Psoas muscle (tissue), 8 donors: Measurements from ENCODE around the gene SPECC1L. TPM values are rescaled to one million over a fixed set of nuclear protein-coding genes. Genes with fewer than 3 reads are reported as not detected.

Experiments
- ATAC-seq, 4 donors: fragments of 200-7000 bp; cut with Tn5 transposase; one replicate each; pipeline ENCODE4 v1.9.1; 2020; ENCODE audit warnings: moderate library complexity in 3 of 4, mild to moderate bottlenecking in 2 of 4
- DNase-seq, 2 donors: peaks; one replicate each; pipeline ENCODE4 v3.0.0-alpha.2; 2020
- H3K27ac ChIP-seq: fragments of 200-600 bp; one replicate; pipeline ENCODE4 v1.8.0; 2022
- H3K27me3 ChIP-seq, 3 donors: fragments of 200-600 bp in 1 of 3; one replicate each; pipeline versions ENCODE4 v1.6.1 to v1.8.0; 2013 to 2022; ENCODE audit warnings: low read length in 2 of 3, mild to moderate bottlenecking in 2 of 3, moderate library complexity in 1 of 3; ENCODE audit not compliant: insufficient read depth in 3 of 3
- H3K36me3 ChIP-seq, 2 donors: fragments of 200-600 bp in 1 of 2; one replicate each; pipeline versions ENCODE4 v1.6.1 to v1.8.0; 2013 to 2022; ENCODE audit warnings: low read depth in 1 of 2, mild to moderate bottlenecking in 1 of 2, moderate library complexity in 1 of 2; ENCODE audit not compliant: insufficient read depth in 1 of 2
- H3K4me1 ChIP-seq: fragments of 200-600 bp; one replicate; pipeline ENCODE4 v1.8.0; 2022
- H3K4me3 ChIP-seq: fragments of 200-600 bp; one replicate; pipeline ENCODE4 v1.8.0; 2022; ENCODE audit warnings: mild to moderate bottlenecking
- H3K9me3 ChIP-seq: fragments of 200-600 bp; one replicate; pipeline ENCODE4 v1.8.0; 2022
- CTCF ChIP-seq: fragments of 200-600 bp; IDR thresholded peaks from one replicate; pipeline ENCODE4 v1.8.0; 2022; ENCODE audit warnings: antibody characterized with exemption
- WGBS, 3 donors: extraction: QIAGEN DNeasy Blood & Tissue Kit; methylation state at CpG; one replicate each; pipeline versions ENCODE4 v1.1.6 to v1.1.7; 2013; 5-methylcytosine and 5-hydroxymethylcytosine counted together
- intact Hi-C, 2 donors: fragments of 100-400 bp; cut with DNase I; formaldehyde crosslinking; loops; one replicate each; pipeline versions ENCODE4 v1.11.0 to v1.14.2; 2022
- polyA plus RNA-seq, 3 donors: library from polyadenylated mRNA; stranded (reverse); fragments of 200-250 nt; gene quantifications; one replicate each; pipeline ENCODE4 v1.2.3, GENCODE V29; 2013
- total RNA-seq, 4 donors: library from RNA; stranded (reverse); fragmentation: NEBNext Ultra II Directional in 2 of 4; extraction: Animal tissue kit (Norgen Biotek cat#: 25700) in 2 of 4; gene quantifications; one replicate each; pipeline versions ENCODE4 v1.2.1 to v1.2.4, GENCODE V29; 2021 to 2023
- donor health status: healthy with polysubstance abuse.
- donor health status: DM: no; HTN: no; CAD: no; lungs with moderate emphysema.
- donor health status: Bipolar disorder and iron deficiency.
- donor health status: healthy.
- donor health status: DM: yes; HTN: yes; CAD: no.
- donor health status: DM: no; HTN: no; CAD: no.
- donor health status: DM: no; HTN: no; CAD: no.
- donor health status: DM: yes; HTN: yes; CAD: no.

Gene SPECC1L
- total and polyA plus RNA-seq, 7 donors = 6.8 to 29.9 (median 23.6) TPM

- no peaks in the 10 kb centered on the region for H3K9me3 ChIP-seq
- no peak for TF ChIP-seq CTCF
- intact Hi-C loops = loop anchor here in 1 of 2 donors (10.0 kb wide), 1 partner anchor 182 kb away; no protein-coding TSS in a partner anchor
- H3K27me3 ChIP-seq = no peaks in the 10 kb centered on the region
- WGBS, 3 donors = 85 to 86% (median 85%) methylated on average over 6 of the region's 6 CpGs
- H3K27ac ChIP-seq = no peak overlapping the region
- no peak overlapping the region for H3K4me3 ChIP-seq
- H3K4me1 ChIP-seq = no peaks in the 10 kb centered on the region
- DNase-seq (no peak), ATAC-seq (no peak)
- H3K36me3 ChIP-seq = peaks cover 0 to 60% of the 10 kb centered on the region in 2 donors
These were observed 51.9 kb downstream of the SPECC1L start for GRCh38 chr22:24322522-24322921.

- no peak for DNase-seq
- Histone ChIP-seq H3K27ac (no peak overlapping the region), H3K9me3 (no peaks in the 10 kb centered on the region), H3K36me3 (peaks cover 0 to 66% of the 10 kb centered on the region in 2 donors), H3K4me1 (no peaks in the 10 kb centered on the region), H3K27me3 (no peaks in the 10 kb centered on the region), H3K4me3 (no peak overlapping the region)
- intact Hi-C loops = loop anchor here (1.0 to 10.0 kb wide), 2 partner anchors 13 to 182 kb away; no protein-coding TSS in a partner anchor
- WGBS, 3 donors = 86 to 89% (median 88%) methylated on average over 2 of the region's 2 CpGs
- ATAC-seq = no peak
- TF ChIP-seq CTCF = no peak
These were observed 52.6 kb downstream of the SPECC1L start for GRCh38 chr22:24323233-24323632.

GRCh38 chr22:24323695-24324094 is 53.1 kb downstream of the SPECC1L start:
- WGBS, 3 donors = 59 to 73% (median 63%) methylated on average over 3 of the region's 3 CpGs
- Histone ChIP-seq H3K4me3 (no peak overlapping the region), H3K36me3 (peaks cover 0 to 69% of the 10 kb centered on the region in 2 donors), H3K9me3 (no peaks in the 10 kb centered on the region), H3K4me1 (no peaks in the 10 kb centered on the region), H3K27me3 (no peaks in the 10 kb centered on the region), H3K27ac (no peak overlapping the region)
- ATAC-seq = no peak
- intact Hi-C loops = loop anchor here (1.0 to 10.0 kb wide), 2 partner anchors 13 to 181 kb away; no protein-coding TSS in a partner anchor
- TF ChIP-seq CTCF = no peak
- DNase-seq = no peak

GRCh38 chr22:24324137-24324536 is 53.5 kb downstream of the SPECC1L start:
- Histone ChIP-seq H3K4me3 (no peak overlapping the region), H3K9me3 (no peaks in the 10 kb centered on the region), H3K4me1 (no peaks in the 10 kb centered on the region), H3K27ac (no peak overlapping the region), H3K27me3 (no peaks in the 10 kb centered on the region), H3K36me3 (peaks cover 0 to 70% of the 10 kb centered on the region in 2 donors)
- no peak for DNase-seq
- no peak for TF ChIP-seq CTCF
- intact Hi-C loops = loop anchor here in 1 of 2 donors (10.0 kb wide), 1 partner anchor 181 kb away; no protein-coding TSS in a partner anchor
- no peak for ATAC-seq
- 83 to 89% (median 86%) methylated on average over 8 of the region's 8 CpGs for WGBS, 3 donors
